Peyer's patch (tissue), 4 donors: ENCODE data around the gene MTHFSD. TPM values are rescaled to one million over a fixed set of nuclear protein-coding genes. Genes with fewer than 3 reads are reported as not detected.
A peak's percentile ranks its signal among the peaks of the same experiment; 100 is the strongest.

ENCODE experiments used
- DNase-seq, 3 donors: peaks; one replicate each; pipeline ENCODE4 v3.0.0-alpha.2; 2017 to 2019
- H3K27ac ChIP-seq, 4 donors: fragments of 200-600 bp; sonication (generic); one replicate each; pipeline ENCODE4 v1.5.1; 2016 to 2019
- H3K27me3 ChIP-seq, 2 donors: fragments of 200-600 bp; sonication (generic); one replicate each; pipeline ENCODE4 v1.5.1; 2019
- H3K36me3 ChIP-seq, 3 donors: fragments of 200-600 bp; sonication (generic); one replicate each; pipeline ENCODE4 v1.5.1; 2016 to 2019
- H3K4me1 ChIP-seq, 4 donors: fragments of 200-600 bp; sonication (generic); one replicate each; pipeline ENCODE4 v1.5.1; 2016 to 2019
- H3K4me3 ChIP-seq, 4 donors: fragments of 200-600 bp; sonication (generic); 1 replicate in 3 of 4; 2 replicates in 1 of 4; pipeline ENCODE4 v1.5.1; 2016 to 2019; ENCODE audit warnings: mild to moderate bottlenecking in 1 of 4
- H3K9me3 ChIP-seq, 4 donors: fragments of 200-600 bp; sonication (generic); one replicate each; pipeline ENCODE4 v1.5.1; 2016 to 2019; ENCODE audit warnings: mild to moderate bottlenecking in 1 of 4
- POLR2A ChIP-seq, 2 donors: fragments of 450-650 bp; IDR thresholded peaks; one replicate each; pipeline ENCODE4 v1.5.1; 2017; ENCODE audit warnings: antibody characterized with exemption in 2 of 2, mild to moderate bottlenecking in 2 of 2, moderate library complexity in 2 of 2
- total RNA-seq, 4 donors: library from RNA; depleted of rRNA; stranded (reverse); fragments of >200 nt; gene quantifications; one replicate each; pipeline ENCODE4 v1.1.0, GENCODE V29; 2016
- TF ChIP-seq, protein P1 (sequence below), 6 experiments: fragments of 450-650 bp in 4 of 6; fragments of 200-600 bp in 2 of 6; sonication (generic) in 1 of 6; IDR thresholded peaks; one replicate each; pipeline ENCODE4 v1.5.1; 2017 to 2019; ENCODE audit warnings: antibody characterized with exemption in 6 of 6, mild to moderate bottlenecking in 3 of 6, moderate library complexity in 1 of 6

Gene MTHFSD
- total RNA-seq, 4 donors from 2014 or later: 18.2 to 35.4 (median 21.9) TPM

DNA sequence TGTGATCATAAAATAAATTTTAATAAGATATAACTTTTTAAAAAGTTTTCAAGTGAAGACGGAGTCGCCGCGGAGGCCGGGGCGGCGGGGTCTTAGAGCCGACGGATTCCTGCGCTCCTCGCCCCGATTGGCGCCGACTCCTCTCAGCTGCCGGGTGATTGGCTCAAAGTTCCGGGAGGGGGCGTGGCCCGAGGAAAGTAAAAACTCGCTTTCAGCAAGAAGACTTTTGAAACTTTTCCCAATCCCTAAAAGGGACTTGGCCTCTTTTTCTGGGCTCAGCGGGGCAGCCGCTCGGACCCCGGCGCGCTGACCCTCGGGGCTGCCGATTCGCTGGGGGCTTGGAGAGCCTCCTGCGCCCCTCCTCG, 11.5 kb upstream of the MTHFSD start, which contains the start of gene FOXC2:
TSS of gene FOXC2 (plus strand) at position 229 of the 365 bp plus-strand sequence. CDS start 507 bp downstream, outside the sequence.
- Histone ChIP-seq H3K36me3 (no peaks in the 10 kb centered on the region), H3K4me1 (peaks cover 0 to 22% (median 10%) of the 10 kb centered on the region in 4 donors), H3K4me3 (peak within 1 kb of the TSS in 3 of 4 donors; percentile 18 to 42 (median 40)), H3K9me3 (no peaks in the 10 kb centered on the region), H3K27me3 (peaks cover 0 to 61% of the 10 kb centered on the region in 2 donors), H3K27ac (peak within 1 kb of the TSS in 2 of 4 donors; percentile 35 to 48)
- TF ChIP-seq, protein P1, sequence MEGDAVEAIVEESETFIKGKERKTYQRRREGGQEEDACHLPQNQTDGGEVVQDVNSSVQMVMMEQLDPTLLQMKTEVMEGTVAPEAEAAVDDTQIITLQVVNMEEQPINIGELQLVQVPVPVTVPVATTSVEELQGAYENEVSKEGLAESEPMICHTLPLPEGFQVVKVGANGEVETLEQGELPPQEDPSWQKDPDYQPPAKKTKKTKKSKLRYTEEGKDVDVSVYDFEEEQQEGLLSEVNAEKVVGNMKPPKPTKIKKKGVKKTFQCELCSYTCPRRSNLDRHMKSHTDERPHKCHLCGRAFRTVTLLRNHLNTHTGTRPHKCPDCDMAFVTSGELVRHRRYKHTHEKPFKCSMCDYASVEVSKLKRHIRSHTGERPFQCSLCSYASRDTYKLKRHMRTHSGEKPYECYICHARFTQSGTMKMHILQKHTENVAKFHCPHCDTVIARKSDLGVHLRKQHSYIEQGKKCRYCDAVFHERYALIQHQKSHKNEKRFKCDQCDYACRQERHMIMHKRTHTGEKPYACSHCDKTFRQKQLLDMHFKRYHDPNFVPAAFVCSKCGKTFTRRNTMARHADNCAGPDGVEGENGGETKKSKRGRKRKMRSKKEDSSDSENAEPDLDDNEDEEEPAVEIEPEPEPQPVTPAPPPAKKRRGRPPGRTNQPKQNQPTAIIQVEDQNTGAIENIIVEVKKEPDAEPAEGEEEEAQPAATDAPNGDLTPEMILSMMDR (IDR thresholded peaks at IDR 0.05): no peak
- TF ChIP-seq POLR2A (IDR thresholded peaks at IDR 0.05): no peak
- peak; percentile 37 to 77 (median 69) for DNase-seq

DNA sequence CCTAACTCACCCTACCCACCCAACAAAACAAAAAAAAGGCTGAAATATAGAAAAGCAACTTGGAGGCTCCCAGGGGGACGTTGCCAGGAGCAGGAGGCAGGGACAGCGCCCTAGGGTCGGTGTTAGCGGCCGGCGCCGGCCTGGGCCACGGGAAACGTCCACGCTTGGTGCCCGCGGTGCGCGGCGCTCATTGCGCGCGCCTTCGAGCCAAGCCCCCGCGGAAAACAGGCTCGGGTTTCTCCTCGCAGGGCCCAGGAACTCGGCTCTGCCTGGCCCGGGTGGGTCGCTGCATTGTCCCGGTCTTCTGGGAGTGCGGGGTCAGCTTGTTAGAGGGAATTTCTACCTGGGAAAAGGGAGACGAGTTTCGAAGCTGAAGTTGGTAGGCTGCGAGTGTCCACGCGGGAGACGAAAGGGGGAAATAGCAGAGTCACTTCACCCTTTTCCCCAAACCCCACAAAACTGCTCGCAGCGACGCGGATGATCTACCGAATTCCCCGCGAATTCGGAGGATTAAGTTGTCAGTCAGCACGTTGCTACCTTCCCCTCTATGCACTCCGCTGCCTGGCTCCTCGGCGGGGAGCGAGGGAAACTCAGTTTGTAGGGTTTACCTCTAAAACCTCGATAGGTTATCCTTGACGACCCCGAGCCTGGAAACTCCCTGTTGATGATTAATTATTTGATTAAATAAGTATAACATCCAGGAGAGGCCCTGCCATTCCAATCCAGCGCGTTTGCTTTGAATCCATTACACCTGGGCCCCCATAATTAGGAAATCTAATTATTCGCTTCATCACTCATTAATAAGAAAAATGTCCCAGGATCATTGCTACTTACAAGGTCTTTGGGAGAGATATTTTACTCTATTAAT, 10.8 kb upstream of the MTHFSD start:
- TF ChIP-seq, protein P1 (IDR thresholded peaks at IDR 0.05): no peak
- no peak for TF ChIP-seq POLR2A (IDR thresholded peaks at IDR 0.05)
- Histone ChIP-seq H3K9me3 (no peaks in the 10 kb centered on the region), H3K36me3 (no peaks in the 10 kb centered on the region), H3K4me3 (no peak overlapping the region), H3K27me3 (peaks cover 0 to 54% of the 10 kb centered on the region in 2 donors), H3K27ac (no peak overlapping the region), H3K4me1 (peaks cover 0 to 22% (median 10%) of the 10 kb centered on the region in 4 donors)
- DNase-seq: no peak

DNA sequence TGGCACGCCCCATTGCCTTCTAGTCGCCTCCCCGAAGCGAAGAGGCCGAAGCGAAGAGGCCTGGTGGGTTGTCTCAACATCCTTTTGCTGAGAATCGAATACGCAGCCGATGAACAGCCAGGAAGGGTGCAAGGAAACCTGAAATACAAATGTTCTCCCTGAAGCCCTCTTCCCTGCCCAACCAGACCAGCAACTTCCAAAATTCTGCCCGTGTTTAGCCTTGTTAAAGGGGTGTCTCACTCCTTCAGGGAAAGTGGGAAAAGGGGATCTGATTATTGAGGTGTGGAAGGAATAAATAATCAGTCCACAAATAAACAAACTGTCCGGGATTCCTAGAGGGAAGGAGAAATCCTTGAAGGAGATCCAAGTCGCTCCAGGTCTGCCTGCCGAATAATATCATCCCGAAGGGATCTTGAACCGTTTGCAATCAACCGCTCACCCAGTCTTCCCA, 10.2 kb upstream of the MTHFSD start:
- H3K36me3 ChIP-seq: no peaks in the 10 kb centered on the region
- H3K4me1 ChIP-seq: peaks cover 0 to 22% (median 10%) of the 10 kb centered on the region in 4 donors
- no peak overlapping the region for H3K27ac ChIP-seq
- H3K27me3 ChIP-seq: peaks cover 0 to 51% of the 10 kb centered on the region in 2 donors
- H3K4me3 ChIP-seq: no peak overlapping the region
- no peak for DNase-seq
- TF ChIP-seq, protein P1 (IDR thresholded peaks at IDR 0.05): no peak
- TF ChIP-seq POLR2A (IDR thresholded peaks at IDR 0.05): no peak
- H3K9me3 ChIP-seq: no peaks in the 10 kb centered on the region

DNA sequence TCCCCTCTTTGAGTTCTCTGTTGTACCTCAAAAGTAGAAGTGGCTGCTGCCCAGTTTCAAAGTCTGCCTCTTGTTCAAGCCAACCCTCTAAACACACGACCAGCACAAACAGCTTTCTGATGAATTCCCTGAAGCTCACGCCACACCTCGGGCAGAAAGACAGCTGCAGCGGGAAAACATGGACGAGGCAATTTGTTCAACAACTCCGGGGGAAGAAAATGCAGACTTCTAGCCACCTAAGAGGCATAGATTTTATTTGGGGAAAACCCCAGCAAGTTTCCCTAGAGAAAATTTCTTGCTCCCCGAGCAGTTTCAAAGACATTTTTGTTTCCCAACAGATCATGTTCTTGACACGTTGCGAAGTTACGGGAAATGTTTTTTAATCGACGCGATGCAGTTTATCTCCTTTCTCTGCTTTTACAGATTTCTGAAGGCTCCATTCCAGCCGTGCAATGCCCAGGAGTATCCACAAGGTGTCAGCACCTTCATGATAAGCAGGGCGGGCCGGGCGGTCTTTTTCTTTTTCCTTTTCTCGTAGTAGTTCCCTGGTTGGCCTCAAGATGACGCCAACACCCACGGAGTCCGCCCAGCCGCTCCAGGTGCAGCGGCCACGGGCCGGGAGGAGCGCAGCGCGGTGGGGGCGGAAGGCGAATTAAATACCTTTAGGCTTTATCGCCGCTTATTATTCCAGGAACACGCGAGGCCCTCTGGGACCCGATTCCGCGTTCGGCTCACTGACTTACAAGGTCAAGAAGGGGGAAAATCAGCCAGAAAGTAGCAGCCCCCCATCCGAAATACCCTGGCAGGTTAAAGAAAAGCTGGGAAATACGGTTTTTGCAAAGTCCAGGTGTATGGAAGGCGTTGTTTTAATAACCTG, 8.7 kb upstream of the MTHFSD start:
- H3K9me3 ChIP-seq: no peaks in the 10 kb centered on the region
- TF ChIP-seq, protein P1 (IDR thresholded peaks at IDR 0.05): peak; percentile 96 to 100 (median 100)
- TF ChIP-seq POLR2A (IDR thresholded peaks at IDR 0.05): no peak
- peak overlapping the region in 2 of 4 donors; percentile 12 to 26 for H3K4me3 ChIP-seq
- peaks cover 0 to 22% (median 10%) of the 10 kb centered on the region in 4 donors for H3K4me1 ChIP-seq
- peak; percentile 83 to 96 (median 93) for DNase-seq
- no peaks in the 10 kb centered on the region for H3K36me3 ChIP-seq
- peaks cover 0 to 41% of the 10 kb centered on the region in 2 donors for H3K27me3 ChIP-seq
- H3K27ac ChIP-seq: no peak overlapping the region

DNA sequence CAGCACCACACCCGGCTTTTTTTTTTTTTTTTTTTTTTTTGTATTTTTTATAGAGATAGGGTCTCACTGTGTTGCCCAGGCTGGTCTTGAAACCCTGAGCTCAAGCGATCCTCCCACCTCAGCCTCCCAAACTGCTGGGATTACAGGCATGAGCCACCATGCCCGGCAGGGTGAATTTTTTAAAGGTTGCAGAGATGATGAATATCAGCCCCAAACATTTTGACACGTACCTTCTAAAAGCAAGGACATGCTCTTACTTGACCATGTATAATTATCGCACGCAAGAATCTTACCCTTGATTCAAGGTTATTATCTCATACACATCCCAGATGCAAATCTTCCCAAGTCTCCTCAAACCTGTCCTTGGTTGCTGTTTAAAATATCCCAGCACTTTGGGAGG, 7.3 kb upstream of the MTHFSD start:
- Histone ChIP-seq H3K36me3 (no peaks in the 10 kb centered on the region), H3K27me3 (peaks cover 0 to 28% of the 10 kb centered on the region in 2 donors), H3K9me3 (no peaks in the 10 kb centered on the region), H3K4me1 (peaks cover 0 to 22% (median 9%) of the 10 kb centered on the region in 4 donors), H3K4me3 (no peak overlapping the region), H3K27ac (no peak overlapping the region)
- TF ChIP-seq POLR2A (IDR thresholded peaks at IDR 0.05): no peak
- TF ChIP-seq, protein P1 (IDR thresholded peaks at IDR 0.05): no peak
- DNase-seq: no peak
